HL-60 (cell line): ENCODE results near the gene ARHGAP35.

Experiments used
- CTCF ChIP-seq: IDR thresholded peaks from one replicate; pipeline ENCODE4 v1.5.1; 2011; ENCODE audit warnings: low read length, control low read depth, inconsistent platforms; ENCODE audit not compliant: insufficient read depth
- GABPA ChIP-seq: IDR thresholded peaks from 2 replicates; pipeline ENCODE4 v1.6.1; 2012; ENCODE audit warnings: low read depth
- POLR2AphosphoS5 ChIP-seq: IDR thresholded peaks from 2 replicates; pipeline ENCODE4 v1.6.1; 2012; ENCODE audit warnings: low read depth
- REST ChIP-seq: IDR thresholded peaks from 2 replicates; pipeline ENCODE4 v1.6.1; 2012; ENCODE audit warnings: low read depth; ENCODE audit not compliant: insufficient replicate concordance

- TF ChIP-seq CTCF (no peak), GABPA (no peak), POLR2AphosphoS5 (no peak), REST (no peak)
Measured at GRCh38 chr19:46848389-46848788, 12.4 kb upstream of the ARHGAP35 start.
